CD4-positive, alpha-beta T cell treated with Interleukin-15 for 4 hours (primary cell): ENCODE results near the gene ELK4.

Experiments
- DNase-seq: peaks from one replicate; pipeline ENCODE4 v3.0.0-alpha.2; 2020; ENCODE audit warnings: low spot score

Gene ELK4

GRCh38 chr1:205595435-205595834 is 36.4 kb downstream of the ELK4 start:
- no peak for DNase-seq

GRCh38 chr1:205594846-205595245 is 37.0 kb downstream of the ELK4 start:
- no peak for DNase-seq

- DNase-seq = no peak
Measured at GRCh38 chr1:205593967-205594366, 37.8 kb downstream of the ELK4 start.

- DNase-seq = no peak
Measured at GRCh38 chr1:205593532-205593931, 38.3 kb downstream of the ELK4 start.

GRCh38 chr1:205592443-205593003 is 39.3 kb downstream of the ELK4 start:
- no peak for DNase-seq

GRCh38 chr1:205591522-205592351 is 40.1 kb downstream of the ELK4 start:
- DNase-seq = peak; percentile 84

- no peak for DNase-seq
Measured at GRCh38 chr1:205590777-205591513, 40.9 kb downstream of the ELK4 start.

GRCh38 chr1:205590457-205590768 is 41.4 kb downstream of the ELK4 start:
- no peak for DNase-seq

GRCh38 chr1:205589618-205590456 is 42.0 kb downstream of the ELK4 start:
- no peak for DNase-seq

GRCh38 chr1:205589046-205589445 is 42.8 kb downstream of the ELK4 start:
- no peak for DNase-seq

- DNase-seq = no peak
Measured at GRCh38 chr1:205588636-205589035, 43.2 kb downstream of the ELK4 start.

- DNase-seq = no peak
Measured at GRCh38 chr1:205587581-205587980, 44.2 kb downstream of the ELK4 start.

- DNase-seq = no peak
Measured at GRCh38 chr1:205585835-205586785, 45.7 kb downstream of the ELK4 start.

GRCh38 chr1:205585169-205585834 is 46.5 kb downstream of the ELK4 start:
- no peak for DNase-seq

- DNase-seq = no peak
Measured at GRCh38 chr1:205584732-205585131, 47.1 kb downstream of the ELK4 start.

GRCh38 chr1:205583461-205584130 is 48.2 kb downstream of the ELK4 start:
- no peak for DNase-seq

- no peak for DNase-seq
Measured at GRCh38 chr1:205582471-205583291, 49.1 kb downstream of the ELK4 start.

- no peak for DNase-seq
Measured at GRCh38 chr1:205582046-205582445, 49.8 kb downstream of the ELK4 start.

- no peak for DNase-seq
Measured at GRCh38 chr1:205581321-205581980, 50.4 kb downstream of the ELK4 start.
